ENCODE measurements around the gene CCNB1IP1.
"Not testable (repeated sequence)": the region's sequence is repeated elsewhere in the genome, so short reads cannot be mapped to it uniquely, and the experiment has no call there.

CCNB1IP1 gene

GRCh38 chr14:20346713-20347112, 13.6 kb upstream of the CCNB1IP1 start:
- Mint-ChIP-seq H3K9me3 (no peaks in the 10 kb centered on the region), H3K27me3 (ENCODE audit: low read depth) (no peaks in the 10 kb centered on the region), H3K27ac (no peak overlapping the region), H3K4me1 (ENCODE audit: low read depth) (peaks cover 12% of the 10 kb centered on the region), H3K4me3 (no peak overlapping the region), H3K36me3 (ENCODE audit: low read depth) (peaks cover 40% of the 10 kb centered on the region)
- DNase-seq (ENCODE audit: low spot score) = no peak

GRCh38 chr14:20345366-20345765, 12.3 kb upstream of the CCNB1IP1 start:
- DNase-seq (ENCODE audit: low spot score) = no peak
- Mint-ChIP-seq H3K36me3 (ENCODE audit: low read depth) (peaks cover 30% of the 10 kb centered on the region), H3K27me3 (ENCODE audit: low read depth) (no peaks in the 10 kb centered on the region), H3K27ac (no peak overlapping the region), H3K4me1 (ENCODE audit: low read depth) (peaks cover 12% of the 10 kb centered on the region), H3K4me3 (no peak overlapping the region), H3K9me3 (no peaks in the 10 kb centered on the region)

- H3K27ac Mint-ChIP-seq = peak overlapping the region; percentile 99
- peaks cover 12% of the 10 kb centered on the region for H3K4me1 Mint-ChIP-seq (ENCODE audit: low read depth)
- DNase-seq (ENCODE audit: low spot score) = no peak
- peaks cover 3% of the 10 kb centered on the region for H3K27me3 Mint-ChIP-seq (ENCODE audit: low read depth)
- H3K9me3 Mint-ChIP-seq = no peaks in the 10 kb centered on the region
- peaks cover 22% of the 10 kb centered on the region for H3K36me3 Mint-ChIP-seq (ENCODE audit: low read depth)
- peak overlapping the region; percentile 96 for H3K4me3 Mint-ChIP-seq
Observed at GRCh38 chr14:20343862-20344220, 10.8 kb upstream of the CCNB1IP1 start.

GRCh38 chr14:20343092-20343861, 10.2 kb upstream of the CCNB1IP1 start, which contains the start of gene PARP2:
Gene PARP2 (plus strand): TSS chr14:20343635. CDS start chr14:20343642, 7 bp downstream.
- Mint-ChIP-seq H3K36me3 (ENCODE audit: low read depth) (peaks cover 22% of the 10 kb centered on the region), H3K27ac (peak within 1 kb of the TSS; percentile 99), H3K4me1 (ENCODE audit: low read depth) (peaks cover 12% of the 10 kb centered on the region), H3K27me3 (ENCODE audit: low read depth) (peaks cover 3% of the 10 kb centered on the region), H3K9me3 (no peaks in the 10 kb centered on the region), H3K4me3 (peak within 1 kb of the TSS; percentile 96)
- peak; percentile 97 for DNase-seq (ENCODE audit: low spot score)

GRCh38 chr14:20341646-20342045, 8.6 kb upstream of the CCNB1IP1 start:
- no peak overlapping the region for H3K27ac Mint-ChIP-seq
- H3K4me3 Mint-ChIP-seq = no peak overlapping the region
- H3K9me3 Mint-ChIP-seq = no peaks in the 10 kb centered on the region
- peaks cover 14% of the 10 kb centered on the region for H3K36me3 Mint-ChIP-seq (ENCODE audit: low read depth)
- H3K4me1 Mint-ChIP-seq (ENCODE audit: low read depth) = peaks cover 12% of the 10 kb centered on the region
- no peak for DNase-seq (ENCODE audit: low spot score)
- peaks cover 7% of the 10 kb centered on the region for H3K27me3 Mint-ChIP-seq (ENCODE audit: low read depth)

GRCh38 chr14:20341032-20341431, 8.0 kb upstream of the CCNB1IP1 start:
- not testable (repeated sequence) for H3K27ac Mint-ChIP-seq; H3K9me3 Mint-ChIP-seq; H3K4me3 Mint-ChIP-seq; DNase-seq (ENCODE audit: low spot score); H3K27me3 Mint-ChIP-seq (ENCODE audit: low read depth)
- Mint-ChIP-seq H3K4me1 (ENCODE audit: low read depth) (peaks cover 12% of the 10 kb centered on the region), H3K36me3 (ENCODE audit: low read depth) (peaks cover 10% of the 10 kb centered on the region)

- Mint-ChIP-seq H3K36me3 (ENCODE audit: low read depth) (peaks cover 6% of the 10 kb centered on the region), H3K27ac (no peak overlapping the region), H3K27me3 (ENCODE audit: low read depth) (peaks cover 6% of the 10 kb centered on the region), H3K4me3 (no peak overlapping the region), H3K9me3 (no peaks in the 10 kb centered on the region), H3K4me1 (ENCODE audit: low read depth) (peaks cover 25% of the 10 kb centered on the region)
- no peak for DNase-seq (ENCODE audit: low spot score)
Observed at GRCh38 chr14:20334017-20334416, 938 bp upstream of the CCNB1IP1 start.

- Mint-ChIP-seq H3K4me1 (ENCODE audit: low read depth) (peaks cover 30% of the 10 kb centered on the region), H3K9me3 (no peaks in the 10 kb centered on the region), H3K27me3 (ENCODE audit: low read depth) (peaks cover 4% of the 10 kb centered on the region), H3K27ac (peak overlapping the region; percentile 91), H3K36me3 (ENCODE audit: low read depth) (peaks cover 6% of the 10 kb centered on the region), H3K4me3 (peak overlapping the region; percentile 97)
- no peak for DNase-seq (ENCODE audit: low spot score)
Observed at GRCh38 chr14:20333494-20333841, 389 bp upstream of the CCNB1IP1 start.

GRCh38 chr14:20332431-20332787, 670 bp downstream of the CCNB1IP1 start:
- peak overlapping the region; percentile 91 for H3K27ac Mint-ChIP-seq
- no peaks in the 10 kb centered on the region for H3K27me3 Mint-ChIP-seq (ENCODE audit: low read depth)
- H3K4me1 Mint-ChIP-seq (ENCODE audit: low read depth) = peaks cover 39% of the 10 kb centered on the region
- no peaks in the 10 kb centered on the region for H3K9me3 Mint-ChIP-seq
- no peak for DNase-seq (ENCODE audit: low spot score)
- H3K36me3 Mint-ChIP-seq (ENCODE audit: low read depth) = peaks cover 8% of the 10 kb centered on the region
- H3K4me3 Mint-ChIP-seq = peak overlapping the region; percentile 97

GRCh38 chr14:20331053-20331613, 1.9 kb downstream of the CCNB1IP1 start:
- H3K27me3 Mint-ChIP-seq (ENCODE audit: low read depth) = no peaks in the 10 kb centered on the region
- no peak overlapping the region for H3K27ac Mint-ChIP-seq
- peaks cover 42% of the 10 kb centered on the region for H3K4me1 Mint-ChIP-seq (ENCODE audit: low read depth)
- no peak for DNase-seq (ENCODE audit: low spot score)
- peaks cover 12% of the 10 kb centered on the region for H3K36me3 Mint-ChIP-seq (ENCODE audit: low read depth)
- peak overlapping the region; percentile 19 for H3K4me3 Mint-ChIP-seq
- no peaks in the 10 kb centered on the region for H3K9me3 Mint-ChIP-seq

- Mint-ChIP-seq H3K9me3 (no peaks in the 10 kb centered on the region), H3K36me3 (ENCODE audit: low read depth) (peaks cover 21% of the 10 kb centered on the region), H3K4me3 (no peak overlapping the region), H3K4me1 (ENCODE audit: low read depth) (peaks cover 38% of the 10 kb centered on the region), H3K27ac (no peak overlapping the region), H3K27me3 (ENCODE audit: low read depth) (no peaks in the 10 kb centered on the region)
- DNase-seq (ENCODE audit: low spot score) = no peak
Observed at GRCh38 chr14:20329355-20329754, 3.7 kb downstream of the CCNB1IP1 start.

GRCh38 chr14:20328705-20329104, 4.4 kb downstream of the CCNB1IP1 start:
- Mint-ChIP-seq H3K4me3 (no peak overlapping the region), H3K4me1 (ENCODE audit: low read depth) (peaks cover 38% of the 10 kb centered on the region), H3K27me3 (ENCODE audit: low read depth) (no peaks in the 10 kb centered on the region), H3K9me3 (no peaks in the 10 kb centered on the region), H3K27ac (no peak overlapping the region), H3K36me3 (ENCODE audit: low read depth) (peaks cover 27% of the 10 kb centered on the region)
- DNase-seq (ENCODE audit: low spot score) = no peak

- no peak for DNase-seq (ENCODE audit: low spot score)
- Mint-ChIP-seq H3K4me3 (peak overlapping the region; percentile 42), H3K4me1 (ENCODE audit: low read depth) (peaks cover 33% of the 10 kb centered on the region), H3K27me3 (ENCODE audit: low read depth) (no peaks in the 10 kb centered on the region), H3K36me3 (ENCODE audit: low read depth) (peaks cover 31% of the 10 kb centered on the region), H3K27ac (peak overlapping the region; percentile 24), H3K9me3 (no peaks in the 10 kb centered on the region)
Observed at GRCh38 chr14:20327005-20327869, 5.8 kb downstream of the CCNB1IP1 start.

GRCh38 chr14:20317720-20318119, 15.4 kb downstream of the CCNB1IP1 start:
- H3K9me3 Mint-ChIP-seq = no peaks in the 10 kb centered on the region
- H3K36me3 Mint-ChIP-seq (ENCODE audit: low read depth) = peaks cover 30% of the 10 kb centered on the region
- no peak overlapping the region for H3K4me3 Mint-ChIP-seq
- no peak for DNase-seq (ENCODE audit: low spot score)
- no peak overlapping the region for H3K27ac Mint-ChIP-seq
- no peaks in the 10 kb centered on the region for H3K27me3 Mint-ChIP-seq (ENCODE audit: low read depth)
- no peaks in the 10 kb centered on the region for H3K4me1 Mint-ChIP-seq (ENCODE audit: low read depth)

All from T-helper 2 cell treated with Interferon-gamma antibody and Interleukin-4, amounts not matched to agents 5 μg/mL and 100 μg/mL, for 36 hours (primary cell).